Middle frontal gyrus (tissue), 1 donor: ENCODE results near the gene ME2.
"Not testable (repeated sequence)": the region's sequence is repeated elsewhere in the genome, so short reads cannot be mapped to it uniquely, and the experiment has no call there.

Experiments used
- DNase-seq: peaks from one replicate; pipeline ENCODE4 v3.0.0-alpha.2; 2015; ENCODE audit warnings: low spot score; ENCODE audit errors: extremely low spot score

Gene ME2

GRCh38 chr18:50918153-50918552 lies 39.2 kb downstream of the ME2 start:
- no peak for DNase-seq

DNA sequence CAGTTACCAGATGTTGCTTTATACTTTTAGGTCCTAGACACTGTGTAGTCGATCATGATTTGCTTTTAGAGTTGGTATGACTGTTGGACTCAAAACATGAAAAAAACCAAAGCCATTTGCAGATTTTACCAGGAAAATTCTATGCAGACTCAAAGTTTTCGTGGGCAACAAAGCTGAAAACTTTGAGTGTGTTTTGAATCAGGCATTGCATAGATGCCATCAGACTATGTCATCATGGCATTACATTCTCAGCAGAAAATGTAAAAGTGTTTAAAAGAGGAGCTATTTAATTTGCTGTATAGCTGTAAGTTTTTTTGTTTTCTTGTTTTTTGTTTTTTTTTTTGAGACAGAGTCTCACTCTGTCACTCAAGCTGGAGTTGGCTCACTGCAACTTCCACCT lies 45.5 kb downstream of the ME2 start:
- no peak for DNase-seq

GRCh38 chr18:50926521-50926920 lies 47.6 kb downstream of the ME2 start:
- DNase-seq = no peak

- DNase-seq = no peak
These were observed 49.6 kb downstream of the ME2 start for GRCh38 chr18:50928551-50928950.

- DNase-seq = no peak
These were observed 54.8 kb downstream of the ME2 start for GRCh38 chr18:50933684-50934083.

- DNase-seq = no peak
These were observed 55.8 kb downstream of the ME2 start for GRCh38 chr18:50934545-50935211.

GRCh38 chr18:50935493-50936191 lies 56.7 kb downstream of the ME2 start:
- no peak for DNase-seq

GRCh38 chr18:50937183-50937582 lies 58.3 kb downstream of the ME2 start:
- DNase-seq = no peak

DNA sequence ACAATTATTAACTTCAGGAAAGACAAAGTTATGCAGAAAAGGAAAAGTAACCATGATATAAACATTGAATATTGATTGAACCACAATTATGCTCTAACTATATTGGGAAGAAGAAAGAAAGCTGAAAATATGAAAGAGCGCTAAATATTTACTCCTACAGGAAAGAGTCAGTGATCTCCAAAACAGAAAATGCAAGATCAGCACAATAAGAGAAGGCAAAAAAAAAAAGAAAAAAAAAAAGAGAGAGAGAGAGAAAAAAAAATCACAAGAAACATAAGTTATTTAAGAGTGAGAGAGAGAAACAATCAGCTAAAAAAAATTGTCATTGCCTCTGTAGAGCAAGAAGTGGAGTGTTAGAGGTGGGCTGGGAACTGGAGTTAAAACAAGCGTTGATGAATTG lies 60.0 kb downstream of the ME2 start:
- DNase-seq = no peak

- no peak for DNase-seq
These were observed 65.5 kb downstream of the ME2 start for GRCh38 chr18:50944245-50944932.

- DNase-seq = not testable (repeated sequence)
These were observed 67.0 kb downstream of the ME2 start for GRCh38 chr18:50945918-50946317.

GRCh38 chr18:50947899-50948298 lies 69.0 kb downstream of the ME2 start:
- no peak for DNase-seq

GRCh38 chr18:50949185-50949584 lies 70.3 kb downstream of the ME2 start:
- DNase-seq = no peak

GRCh38 chr18:50950626-50951025 lies 71.7 kb downstream of the ME2 start:
- no peak for DNase-seq

- no peak for DNase-seq
These were observed 74.9 kb downstream of the ME2 start for GRCh38 chr18:50953822-50954221.

GRCh38 chr18:50955253-50955652 lies 76.3 kb downstream of the ME2 start:
- DNase-seq = no peak

DNA sequence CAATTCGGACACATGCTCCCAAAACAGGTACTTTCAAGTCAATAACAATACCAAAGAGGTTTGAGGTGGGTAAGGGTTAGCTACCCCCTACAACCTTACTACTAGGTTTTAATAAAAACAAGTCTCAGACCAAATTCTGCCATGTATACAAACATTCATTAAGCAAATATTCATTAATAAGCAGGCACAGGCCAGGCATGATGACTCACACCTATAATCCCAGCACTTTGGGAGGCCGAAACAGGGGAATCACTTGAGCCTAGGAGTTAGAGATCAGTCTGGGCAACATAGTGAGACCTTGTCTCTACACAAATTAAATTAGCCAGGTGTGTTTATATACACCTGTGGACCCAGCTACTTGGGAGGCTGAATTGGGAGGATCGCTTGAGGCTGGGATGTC lies 77.2 kb downstream of the ME2 start:
- no peak for DNase-seq

DNA sequence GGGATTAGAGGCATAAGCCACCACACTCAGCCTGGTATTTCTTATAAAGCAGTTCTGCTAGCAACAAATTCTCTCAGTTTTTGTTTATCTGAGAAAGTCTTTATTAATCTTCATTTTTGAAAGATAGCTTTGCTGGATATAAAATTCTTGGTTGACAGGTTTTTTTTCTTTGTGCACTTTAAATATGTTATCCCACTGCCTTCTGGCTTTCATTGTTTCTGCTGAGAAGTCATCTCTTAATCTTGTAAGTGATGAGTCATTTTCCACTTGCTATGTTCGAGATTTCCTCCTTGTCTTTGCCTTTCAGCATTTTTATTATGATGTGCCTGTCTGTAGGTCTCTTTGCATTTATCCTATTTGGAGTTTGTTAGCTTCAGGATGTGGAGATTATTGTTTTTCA lies 83.1 kb downstream of the ME2 start:
- DNase-seq = no peak

DNA sequence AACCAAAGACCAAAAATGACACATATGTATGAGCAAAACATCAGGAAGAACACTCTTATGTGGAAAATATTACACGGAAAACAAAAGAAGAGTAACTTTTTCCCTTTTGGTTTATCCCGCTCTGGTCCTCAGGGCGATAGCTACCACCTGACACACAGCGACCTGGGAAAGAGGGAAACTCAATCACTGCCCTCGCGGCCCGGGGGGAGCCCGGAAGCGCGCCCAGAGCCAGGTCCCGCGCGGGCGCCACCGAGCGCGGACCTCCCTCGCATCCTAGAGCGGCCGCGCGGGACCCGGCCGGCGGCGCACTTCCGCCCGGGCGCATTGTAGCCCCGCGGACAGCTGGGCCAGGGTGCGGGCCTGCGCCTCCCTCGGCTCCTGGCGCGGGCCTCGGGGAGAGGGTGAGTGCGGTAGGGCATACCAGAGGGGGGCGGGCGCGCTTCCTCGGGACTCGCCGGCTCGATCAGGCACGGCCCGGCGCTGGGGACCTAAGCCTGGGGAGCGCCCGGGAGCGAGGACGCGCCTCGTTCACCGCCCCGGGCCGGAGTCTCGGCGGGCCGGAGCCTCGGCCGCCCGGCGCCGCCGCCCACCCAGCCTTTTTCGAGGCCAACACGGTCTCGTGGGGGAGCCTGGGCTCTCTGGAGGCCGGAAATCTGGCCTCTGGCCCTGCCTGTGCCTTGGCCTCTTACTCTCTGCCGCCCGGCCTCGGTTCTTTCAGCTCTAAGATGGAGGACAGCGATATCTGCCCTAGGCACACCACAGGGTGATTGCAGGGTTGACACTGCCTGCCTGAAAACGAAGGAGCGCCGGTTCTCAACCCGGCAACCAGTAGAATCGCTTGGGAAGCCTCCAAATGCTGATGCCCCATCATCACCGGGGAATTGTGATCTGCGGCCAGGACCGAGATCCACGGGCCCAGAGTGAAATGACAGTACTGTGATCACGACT lies 89.1 kb downstream of the ME2 start, which contains the start of gene ELAC1:
Gene ELAC1, plus strand, starts transcription at position 327 of the 948 bp plus-strand sequence. CDS start 6,365 bp downstream, outside the sequence.
- DNase-seq = peak; percentile 76

GRCh38 chr18:50969448-50969847 lies 90.5 kb downstream of the ME2 start:
- DNase-seq = no peak

- DNase-seq = no peak
These were observed 91.1 kb downstream of the ME2 start for GRCh38 chr18:50970006-50970405.
